Stimulated activated naive CD8-positive, alpha-beta T cell treated with anti-CD3 and anti-CD28 coated beads, Interleukin-15, Interleukin-2, amounts not matched to agents 100 ng/mL and 50 ng/mL, for 24 hours (primary cell): ENCODE data around the gene PRDM16.

Experiments used
- H3K27ac Mint-ChIP-seq: one replicate; pipeline ENCODE4 v1.8.0; 2021; ENCODE audit warnings: mild to moderate bottlenecking, mixed read lengths
- H3K27me3 Mint-ChIP-seq: one replicate; pipeline ENCODE4 v1.8.0; 2021; ENCODE audit warnings: mixed read lengths
- H3K36me3 Mint-ChIP-seq: one replicate; pipeline ENCODE4 v1.8.0; 2021; ENCODE audit warnings: low read depth, mixed read lengths
- H3K4me1 Mint-ChIP-seq: one replicate; pipeline ENCODE4 v1.8.0; 2021; ENCODE audit warnings: low read depth, mixed read lengths
- H3K4me3 Mint-ChIP-seq: one replicate; pipeline ENCODE4 v1.8.0; 2021; ENCODE audit warnings: mild to moderate bottlenecking, mixed read lengths
- H3K9me3 Mint-ChIP-seq: one replicate; pipeline ENCODE4 v1.8.0; 2021; ENCODE audit warnings: mixed read lengths

Gene PRDM16

DNA sequence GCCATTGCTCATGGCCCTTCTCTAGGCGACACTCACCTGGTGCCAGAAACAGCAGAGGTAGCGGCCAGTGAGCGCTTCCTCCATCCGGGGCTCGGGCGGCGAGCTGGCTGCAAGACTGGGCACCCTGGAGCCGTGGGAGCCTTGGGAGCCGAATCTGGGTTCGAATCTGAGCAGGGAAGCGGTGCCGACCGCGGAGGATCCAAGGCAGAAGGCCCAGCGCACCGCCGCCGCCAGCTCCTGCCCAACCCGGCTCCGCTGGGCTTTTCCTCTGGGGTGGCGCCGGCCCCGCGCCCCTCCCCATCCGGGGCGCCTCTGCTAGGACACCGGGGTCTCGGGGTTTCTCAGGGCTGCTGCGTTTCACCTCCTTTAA is 1.7 kb upstream of the PRDM16 start:
- Mint-ChIP-seq H3K27me3 (peaks cover 11% of the 10 kb centered on the region), H3K9me3 (no peaks in the 10 kb centered on the region), H3K4me3 (no peak overlapping the region)

DNA sequence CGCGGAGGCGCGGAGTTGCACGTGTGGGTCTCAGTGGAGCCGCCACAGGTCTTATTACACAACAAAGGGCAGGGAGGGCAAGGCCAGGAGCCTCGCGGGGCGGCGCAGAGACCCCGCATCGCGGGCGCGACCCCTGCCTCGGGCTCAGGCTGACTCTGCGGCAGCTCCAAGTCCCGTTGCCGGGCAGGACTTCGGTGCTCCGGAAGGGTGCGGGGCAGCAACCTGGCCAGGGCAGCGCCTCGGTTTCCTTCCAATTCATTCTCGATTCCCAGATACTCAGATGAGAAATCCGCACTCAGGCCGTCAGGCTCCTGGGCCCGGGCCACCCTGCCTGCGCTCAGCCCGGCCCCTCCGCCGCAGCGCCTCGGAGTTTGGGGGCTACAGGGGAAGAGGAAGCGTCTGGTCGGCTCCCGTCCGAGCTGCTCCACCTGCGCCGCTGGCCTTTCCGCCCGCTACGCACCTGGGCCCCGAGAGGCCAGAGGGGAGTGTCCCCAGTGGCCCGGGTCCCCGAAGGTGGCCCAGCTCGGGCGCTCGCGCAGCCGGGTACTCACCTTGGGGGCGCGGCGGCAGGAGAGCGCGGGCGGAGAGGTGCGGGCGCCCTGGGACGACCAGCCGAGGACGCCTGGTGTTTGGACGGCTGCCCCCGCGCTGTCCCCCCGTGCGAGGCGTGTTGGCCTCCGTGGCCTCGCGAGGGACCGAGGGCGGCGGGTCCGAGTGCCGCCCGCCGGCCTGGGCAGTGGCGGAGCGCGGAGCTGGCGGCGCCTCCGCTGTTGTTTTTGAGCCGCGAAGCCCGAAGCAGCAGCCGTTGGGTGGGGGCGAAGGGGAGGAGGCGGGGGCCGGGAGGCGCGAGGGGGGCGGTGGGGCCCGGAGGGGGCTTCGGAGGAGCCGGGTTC is 1.1 kb upstream of the PRDM16 start:
- peaks cover 4% of the 10 kb centered on the region for H3K4me1 Mint-ChIP-seq
- H3K27me3 Mint-ChIP-seq, result peaks cover 14% of the 10 kb centered on the region
- no peaks in the 10 kb centered on the region for H3K9me3 Mint-ChIP-seq
- no peak overlapping the region for H3K4me3 Mint-ChIP-seq
- H3K36me3 Mint-ChIP-seq, result no peaks in the 10 kb centered on the region
- no peak overlapping the region for H3K27ac Mint-ChIP-seq

More for the DNA sequence above, 1.7 kb upstream of the PRDM16 start:
- H3K4me1 Mint-ChIP-seq, result peaks cover 4% of the 10 kb centered on the region
- no peak overlapping the region for H3K27ac Mint-ChIP-seq
- H3K36me3 Mint-ChIP-seq, result no peaks in the 10 kb centered on the region

- Mint-ChIP-seq H3K4me3 (peak overlapping the region; percentile 57), H3K27me3 (peaks cover 18% of the 10 kb centered on the region), H3K4me1 (peaks cover 4% of the 10 kb centered on the region), H3K36me3 (no peaks in the 10 kb centered on the region), H3K27ac (no peak overlapping the region), H3K9me3 (no peaks in the 10 kb centered on the region)
These were observed 697 bp downstream of the PRDM16 start for GRCh38 chr1:3069491-3070308.

- Mint-ChIP-seq H3K4me3 (no peak overlapping the region), H3K36me3 (no peaks in the 10 kb centered on the region), H3K9me3 (no peaks in the 10 kb centered on the region), H3K27ac (no peak overlapping the region), H3K4me1 (peaks cover 4% of the 10 kb centered on the region), H3K27me3 (peaks cover 21% of the 10 kb centered on the region)
These were observed 1.3 kb downstream of the PRDM16 start for GRCh38 chr1:3070309-3070643.

DNA sequence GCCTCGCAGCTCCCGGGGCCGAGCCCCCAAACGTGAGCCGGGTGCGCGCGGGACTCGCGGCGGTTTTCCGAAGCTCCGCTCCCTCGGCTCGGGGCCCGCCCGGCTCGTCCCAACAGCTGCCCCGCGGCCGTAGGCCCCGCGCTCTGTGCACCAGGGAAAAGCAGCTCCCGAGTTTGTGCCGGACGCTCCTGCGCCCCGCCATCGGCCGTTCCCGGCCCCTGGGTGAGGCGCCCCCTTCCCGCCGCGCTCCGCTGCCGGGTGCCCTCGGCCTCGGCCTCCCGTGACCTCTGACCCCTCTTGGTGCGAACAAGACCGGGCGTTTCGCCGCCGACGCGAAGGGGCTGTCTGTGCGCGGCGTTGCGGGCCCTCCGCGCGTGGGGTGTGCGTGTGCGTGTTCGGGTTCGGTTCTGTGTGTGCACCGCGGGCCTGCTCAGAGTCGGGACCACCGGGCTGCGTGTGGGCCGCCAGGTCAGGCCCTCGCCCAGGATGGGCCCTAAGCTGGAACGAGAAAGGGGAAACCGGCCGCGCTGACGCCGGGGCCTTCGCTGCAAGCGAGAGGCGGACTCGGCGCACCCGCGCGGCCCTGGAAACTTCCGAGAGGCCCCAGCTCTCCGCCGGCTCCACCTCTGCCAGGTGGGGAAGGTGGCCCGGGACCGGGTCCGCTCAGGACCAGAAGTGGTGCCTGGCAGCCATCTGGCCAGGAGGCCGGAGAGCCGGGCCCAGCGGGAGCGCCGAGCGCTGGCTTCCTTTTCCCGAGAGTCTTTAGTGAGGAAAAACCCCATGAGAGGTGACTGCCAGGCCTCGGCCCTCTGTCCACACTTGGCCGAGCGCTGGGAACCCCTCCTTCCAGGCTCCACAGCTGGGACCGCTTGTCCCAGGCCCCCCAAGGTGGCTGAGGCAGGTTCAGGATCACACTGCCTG is 1.9 kb downstream of the PRDM16 start:
- no peak overlapping the region for H3K27ac Mint-ChIP-seq
- no peaks in the 10 kb centered on the region for H3K36me3 Mint-ChIP-seq
- H3K4me1 Mint-ChIP-seq, result peaks cover 4% of the 10 kb centered on the region
- no peak overlapping the region for H3K4me3 Mint-ChIP-seq
- no peaks in the 10 kb centered on the region for H3K9me3 Mint-ChIP-seq
- peaks cover 22% of the 10 kb centered on the region for H3K27me3 Mint-ChIP-seq

- Mint-ChIP-seq H3K9me3 (no peaks in the 10 kb centered on the region), H3K4me1 (peaks cover 4% of the 10 kb centered on the region), H3K36me3 (no peaks in the 10 kb centered on the region), H3K27ac (no peak overlapping the region), H3K4me3 (no peak overlapping the region), H3K27me3 (peaks cover 22% of the 10 kb centered on the region)
These were observed 2.8 kb downstream of the PRDM16 start for GRCh38 chr1:3071565-3072390.

DNA sequence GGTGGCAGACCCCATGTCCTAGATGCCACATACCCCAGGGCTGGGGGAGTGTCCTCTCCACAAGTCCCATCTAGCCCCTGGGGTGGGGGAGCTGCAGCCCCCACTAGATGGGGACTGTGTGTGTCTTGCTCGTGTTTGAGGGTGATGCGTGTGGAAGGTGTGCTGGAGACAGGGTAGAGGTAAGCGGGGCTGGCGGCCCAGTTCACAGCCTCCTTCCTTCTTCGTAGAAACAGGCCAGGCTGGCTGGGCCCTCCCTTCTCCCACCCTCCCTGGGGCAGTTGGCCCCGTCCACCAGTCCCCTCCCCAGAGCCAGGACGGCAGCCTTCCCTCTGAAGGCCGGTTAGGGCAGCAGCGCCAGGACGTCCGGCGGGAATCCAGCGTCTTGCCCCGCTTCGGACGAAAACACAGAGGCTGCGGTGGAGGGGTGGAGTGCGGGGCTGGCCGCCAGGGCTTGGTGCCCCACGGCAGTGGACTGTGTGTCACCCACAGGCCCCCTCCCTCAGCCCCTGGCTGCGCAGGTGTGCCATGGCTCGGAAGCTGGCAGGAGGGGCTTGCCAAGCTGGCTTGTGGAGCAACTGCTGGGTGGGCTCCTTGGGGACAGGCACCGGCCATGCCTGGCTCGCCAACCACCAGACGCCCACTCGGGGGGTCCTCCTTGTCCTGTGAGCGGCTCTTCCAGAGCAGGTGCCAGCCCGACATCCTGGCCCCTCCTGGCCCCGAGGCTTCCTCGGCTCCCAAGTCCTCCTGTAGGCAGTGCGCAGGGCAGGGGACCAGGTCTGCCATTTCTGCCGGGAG is 3.6 kb downstream of the PRDM16 start:
- Mint-ChIP-seq H3K4me1 (peaks cover 4% of the 10 kb centered on the region), H3K4me3 (no peak overlapping the region)

DNA sequence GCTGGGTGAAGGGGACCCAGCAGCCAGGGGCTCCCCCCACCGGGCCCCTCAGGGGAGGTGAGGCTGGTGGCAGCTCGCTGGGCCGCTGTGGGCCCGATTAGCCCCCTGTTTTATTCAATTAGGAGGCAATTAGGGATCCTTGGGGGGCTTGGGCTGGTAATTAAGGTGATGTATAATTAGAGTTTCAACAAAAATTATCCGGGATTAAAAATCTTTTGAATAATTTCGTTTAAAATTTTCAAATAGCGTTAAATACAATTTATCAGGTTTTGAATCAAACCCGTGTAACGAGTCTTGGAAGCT is 4.1 kb downstream of the PRDM16 start:
- Mint-ChIP-seq H3K9me3 (no peaks in the 10 kb centered on the region), H3K4me3 (no peak overlapping the region), H3K4me1 (peaks cover 4% of the 10 kb centered on the region), H3K27me3 (peaks cover 22% of the 10 kb centered on the region), H3K36me3 (no peaks in the 10 kb centered on the region), H3K27ac (no peak overlapping the region)

More for the DNA sequence above, 3.6 kb downstream of the PRDM16 start:
- no peak overlapping the region for H3K27ac Mint-ChIP-seq
- no peaks in the 10 kb centered on the region for H3K9me3 Mint-ChIP-seq
- H3K27me3 Mint-ChIP-seq, result peaks cover 22% of the 10 kb centered on the region
- H3K36me3 Mint-ChIP-seq, result no peaks in the 10 kb centered on the region

DNA sequence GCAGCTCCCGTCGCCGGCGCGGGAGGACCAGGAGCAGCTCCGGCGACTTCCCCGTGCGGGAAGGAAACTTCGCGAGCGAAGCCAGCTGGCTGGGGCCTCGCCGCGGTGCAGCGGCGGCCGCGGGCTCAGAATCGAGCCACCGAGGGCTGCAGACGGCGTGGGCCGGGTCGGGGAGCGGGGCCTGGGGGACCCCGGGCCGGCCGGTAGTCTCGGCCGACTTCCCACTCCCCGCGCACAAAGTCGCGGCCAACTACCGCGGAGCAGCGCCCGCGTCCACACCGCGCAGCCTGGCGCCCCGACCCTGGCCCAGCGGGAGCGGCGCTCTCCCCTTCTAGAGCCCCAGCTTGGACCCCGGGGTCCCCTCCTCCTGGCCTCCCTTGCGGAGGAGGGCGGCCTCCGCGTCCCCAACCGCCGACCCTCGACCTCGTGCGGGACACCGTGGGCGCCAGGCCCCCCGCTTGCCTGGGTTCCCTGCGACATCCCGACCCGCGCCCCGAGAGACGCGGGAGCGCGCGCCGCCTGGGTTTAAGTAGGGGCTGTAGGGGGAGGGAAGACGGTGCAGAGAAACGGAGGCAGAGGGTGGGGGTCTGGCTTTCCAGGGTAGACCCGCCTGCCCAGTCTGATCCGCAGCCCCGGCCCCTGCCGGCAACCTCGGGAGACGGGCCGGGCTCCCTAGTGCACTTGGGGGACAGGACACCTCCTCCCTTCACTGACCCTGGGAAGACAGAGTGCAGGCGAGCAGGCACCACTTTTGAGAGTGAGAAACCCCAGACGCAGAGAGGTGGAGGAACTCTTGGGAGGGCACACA is 4.7 kb downstream of the PRDM16 start:
- Mint-ChIP-seq H3K9me3 (no peaks in the 10 kb centered on the region), H3K27me3 (peaks cover 22% of the 10 kb centered on the region)

DNA sequence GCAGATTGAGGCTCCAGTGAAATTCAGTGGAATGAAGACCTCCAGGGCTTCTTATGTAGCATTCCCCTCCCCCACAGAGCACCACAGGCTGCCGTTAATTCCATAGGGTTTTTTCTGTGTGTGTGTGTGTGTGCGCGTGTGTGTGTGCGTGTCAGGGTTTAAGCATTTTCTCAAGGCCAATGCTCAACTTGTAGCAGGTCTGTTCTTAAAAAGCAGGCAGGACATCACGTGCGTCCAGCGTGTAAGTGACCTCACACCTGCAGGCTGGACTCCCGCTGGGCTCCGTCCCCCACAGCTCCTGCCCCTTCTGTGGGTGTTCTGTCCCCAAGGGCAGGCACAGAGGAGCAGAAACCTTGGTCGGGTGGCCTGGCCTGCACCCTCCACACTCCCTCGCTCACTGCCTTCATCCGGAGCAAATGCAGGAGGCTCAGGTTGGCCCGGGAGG is 5.3 kb downstream of the PRDM16 start:
- no peaks in the 10 kb centered on the region for H3K4me1 Mint-ChIP-seq
- no peaks in the 10 kb centered on the region for H3K36me3 Mint-ChIP-seq
- H3K27me3 Mint-ChIP-seq, result peaks cover 19% of the 10 kb centered on the region
- H3K27ac Mint-ChIP-seq, result no peak overlapping the region
- H3K9me3 Mint-ChIP-seq, result no peaks in the 10 kb centered on the region
- no peak overlapping the region for H3K4me3 Mint-ChIP-seq

More for the DNA sequence above, 4.7 kb downstream of the PRDM16 start:
- Mint-ChIP-seq H3K4me3 (no peak overlapping the region), H3K4me1 (peaks cover 4% of the 10 kb centered on the region), H3K36me3 (no peaks in the 10 kb centered on the region), H3K27ac (no peak overlapping the region)

- H3K4me3 Mint-ChIP-seq, result no peak overlapping the region
- peaks cover 19% of the 10 kb centered on the region for H3K27me3 Mint-ChIP-seq
- no peak overlapping the region for H3K27ac Mint-ChIP-seq
- H3K4me1 Mint-ChIP-seq, result no peaks in the 10 kb centered on the region
- H3K36me3 Mint-ChIP-seq, result no peaks in the 10 kb centered on the region
- no peaks in the 10 kb centered on the region for H3K9me3 Mint-ChIP-seq
These were observed 5.8 kb downstream of the PRDM16 start for GRCh38 chr1:3074800-3075199.

DNA sequence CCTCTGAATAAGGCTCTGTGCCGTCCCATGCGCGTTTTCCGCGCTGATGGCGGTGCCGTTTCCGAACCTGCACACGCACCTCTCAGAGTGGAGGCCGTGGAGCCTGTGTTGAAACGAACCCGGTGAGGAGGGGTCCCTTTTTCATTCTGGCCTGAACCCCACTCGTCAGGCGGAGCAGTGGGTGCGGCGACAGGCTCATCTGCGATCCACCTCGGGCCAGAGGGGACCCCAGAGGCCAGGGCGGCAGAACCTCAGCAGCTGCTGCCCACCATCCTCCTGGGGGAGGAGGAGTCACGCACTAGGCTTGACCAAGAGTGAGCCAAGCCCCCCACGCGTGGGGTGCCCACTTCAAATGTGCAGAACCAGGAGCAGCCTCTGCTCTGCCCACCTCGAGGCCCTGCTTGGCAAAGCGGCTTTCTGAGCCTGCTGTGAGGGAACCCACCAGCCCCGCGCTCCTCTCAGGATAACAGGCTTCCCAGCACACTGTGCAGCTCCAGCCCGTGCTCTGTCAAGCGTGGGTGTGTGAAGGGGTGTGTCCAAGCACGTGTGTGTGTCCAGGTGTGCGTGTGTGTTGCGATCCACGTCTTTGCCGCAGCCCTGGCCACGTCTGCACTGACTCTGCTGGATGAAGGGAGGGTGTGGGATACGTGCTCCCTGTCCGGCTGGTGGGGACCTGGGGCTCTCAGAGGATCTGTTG is 6.8 kb downstream of the PRDM16 start:
- Mint-ChIP-seq H3K27me3 (peaks cover 24% of the 10 kb centered on the region), H3K4me1 (no peaks in the 10 kb centered on the region), H3K36me3 (no peaks in the 10 kb centered on the region), H3K27ac (no peak overlapping the region), H3K4me3 (no peak overlapping the region), H3K9me3 (no peaks in the 10 kb centered on the region)
